Stimulated activated CD8-positive, alpha-beta memory T cell treated with anti-CD3 and anti-CD28 coated beads, Interleukin-7, amount 100 ng/mL, for 4 hours (primary cell): Measurements from ENCODE around the gene PKHD1.
"Not testable (repeated sequence)": the region's sequence is repeated elsewhere in the genome, so short reads cannot be mapped to it uniquely, and the experiment has no call there.

ENCODE experiments used
- DNase-seq, 2 donors: peaks; one replicate each; pipeline ENCODE4 v3.0.0-alpha.2; 2020; ENCODE audit warnings: low read depth in 2 of 2

Gene PKHD1

GRCh38 chr6:51929934-51930574, 157.4 kb downstream of the PKHD1 start:
- DNase-seq: no peak

DNA sequence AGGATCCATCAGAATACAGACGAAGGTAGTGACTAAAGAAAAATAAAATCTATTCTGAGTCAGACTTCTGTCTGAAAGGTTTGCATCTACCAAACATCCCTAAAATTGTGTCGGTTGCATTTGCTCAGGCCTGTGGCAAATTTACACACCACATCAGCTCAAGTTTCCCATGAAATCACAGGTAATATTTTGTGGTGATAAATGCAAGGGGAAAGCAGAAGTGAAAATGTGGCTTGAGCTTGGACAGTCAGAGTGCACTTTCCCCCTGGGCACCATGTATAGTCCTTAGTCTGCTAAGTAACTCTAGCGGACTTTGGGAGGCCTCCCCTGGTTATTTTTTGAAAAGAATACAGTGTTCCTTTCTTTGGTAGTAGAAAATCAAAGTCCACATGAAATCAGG, 159.1 kb downstream of the PKHD1 start:
- DNase-seq: no peak

DNA sequence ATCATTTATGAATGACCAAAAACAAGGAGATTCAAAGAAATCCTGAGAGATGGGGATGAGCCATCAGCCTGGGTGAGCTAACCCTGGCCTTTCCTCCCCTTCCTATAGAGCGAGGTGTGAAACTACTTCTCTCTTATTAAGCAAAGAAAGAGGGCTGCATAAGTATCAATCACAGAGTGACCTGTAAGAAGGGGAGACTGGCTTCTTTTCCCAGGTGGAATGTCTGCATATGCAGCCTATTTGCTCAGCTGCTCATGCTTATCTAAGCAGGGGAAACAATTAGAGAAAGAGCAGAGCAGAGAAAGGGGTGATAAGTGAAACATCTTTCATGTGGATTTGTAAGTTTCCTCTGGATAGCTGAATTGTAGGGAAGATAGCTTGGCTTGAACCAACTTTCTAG, 160.0 kb downstream of the PKHD1 start:
- no peak for DNase-seq

DNA sequence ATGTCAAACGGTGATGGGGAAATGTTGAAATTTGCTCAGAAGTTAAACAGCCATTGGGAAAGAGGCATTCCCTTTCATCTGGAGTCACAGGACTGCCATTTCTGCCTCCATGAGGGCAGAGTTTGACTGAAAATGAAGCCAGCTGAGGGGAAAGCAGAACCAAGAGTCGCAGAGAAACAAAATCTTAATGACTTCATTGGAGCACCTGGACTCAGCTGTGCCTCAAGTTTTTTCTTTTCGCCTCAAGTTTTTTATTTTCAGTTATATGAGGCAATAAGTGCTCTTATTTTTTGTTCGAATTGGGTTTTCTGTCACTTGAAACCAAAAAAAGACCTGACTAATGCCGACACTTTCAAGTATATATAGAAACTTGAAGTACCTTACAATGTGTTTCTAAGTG, 161.3 kb downstream of the PKHD1 start:
- DNase-seq: no peak

GRCh38 chr6:51922479-51922878, 164.9 kb downstream of the PKHD1 start:
- DNase-seq: not testable (repeated sequence)

GRCh38 chr6:51918347-51918746, 169.1 kb downstream of the PKHD1 start:
- not testable (repeated sequence) for DNase-seq

- no peak for DNase-seq
These were observed 172.3 kb downstream of the PKHD1 start for GRCh38 chr6:51915098-51915497.

- DNase-seq: no peak
These were observed 174.1 kb downstream of the PKHD1 start for GRCh38 chr6:51913265-51913664.

GRCh38 chr6:51910851-51911250, 176.6 kb downstream of the PKHD1 start:
- no peak for DNase-seq

DNA sequence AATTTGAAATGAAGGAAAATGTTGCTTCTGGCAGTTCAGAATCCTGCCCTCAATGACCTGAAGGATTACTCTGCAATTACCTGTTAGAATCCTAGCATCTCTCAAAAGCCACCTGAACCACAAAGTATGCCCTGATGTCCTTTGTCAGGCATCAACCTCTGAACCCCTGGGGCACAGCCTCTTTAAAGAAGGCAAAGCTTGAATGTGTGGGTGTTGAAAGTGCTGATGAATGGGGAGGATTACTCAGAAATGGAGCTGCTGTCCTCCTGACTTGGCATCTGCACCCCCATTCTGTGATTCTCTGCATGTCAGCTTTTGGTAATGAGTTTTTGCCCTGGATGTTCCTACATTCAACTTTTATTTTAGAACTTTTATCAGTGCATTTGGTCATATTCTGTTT, 179.2 kb downstream of the PKHD1 start:
- DNase-seq: no peak

GRCh38 chr6:51901766-51902764, 185.3 kb downstream of the PKHD1 start:
- no peak for DNase-seq

DNA sequence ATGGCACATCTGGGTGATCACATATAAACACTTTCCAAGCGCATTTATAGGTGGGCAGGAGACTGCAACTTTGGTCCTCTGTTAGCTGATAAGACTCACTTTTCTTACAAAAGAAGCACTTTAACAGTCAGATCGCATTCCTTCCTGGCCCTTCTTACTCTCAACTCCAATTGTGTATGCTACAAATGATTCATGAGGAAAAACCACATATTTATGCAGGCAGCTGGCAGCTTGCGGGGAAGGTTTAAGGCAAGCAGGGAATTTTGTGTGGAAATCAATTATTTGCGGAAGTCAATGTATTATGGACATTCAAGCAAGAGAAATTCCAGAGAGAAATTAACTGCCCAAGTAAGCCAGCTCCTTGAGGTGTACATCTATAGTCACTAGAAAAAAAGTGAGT, 194.0 kb downstream of the PKHD1 start:
- DNase-seq: no peak

DNA sequence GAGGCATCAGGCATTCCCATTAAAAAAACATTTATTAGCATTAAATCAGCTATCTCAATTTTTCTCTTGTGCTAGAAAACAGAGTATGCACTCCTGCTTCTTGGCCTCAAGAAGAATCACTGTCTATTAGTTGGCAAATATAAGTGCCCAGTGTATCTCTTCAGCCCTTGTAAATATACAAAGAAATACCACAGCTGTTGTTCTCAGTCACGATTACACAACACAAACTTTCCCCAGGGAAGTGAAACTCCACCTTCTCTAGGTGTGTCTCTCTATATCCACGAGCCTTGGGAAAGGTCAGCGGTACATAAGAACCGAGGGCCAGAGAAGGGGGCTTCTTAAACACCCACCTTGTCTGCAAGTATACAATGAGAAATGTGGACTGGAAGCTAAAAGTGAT, 194.7 kb downstream of the PKHD1 start:
- DNase-seq: no peak

- no peak for DNase-seq
These were observed 195.1 kb downstream of the PKHD1 start for GRCh38 chr6:51892339-51892738.

DNA sequence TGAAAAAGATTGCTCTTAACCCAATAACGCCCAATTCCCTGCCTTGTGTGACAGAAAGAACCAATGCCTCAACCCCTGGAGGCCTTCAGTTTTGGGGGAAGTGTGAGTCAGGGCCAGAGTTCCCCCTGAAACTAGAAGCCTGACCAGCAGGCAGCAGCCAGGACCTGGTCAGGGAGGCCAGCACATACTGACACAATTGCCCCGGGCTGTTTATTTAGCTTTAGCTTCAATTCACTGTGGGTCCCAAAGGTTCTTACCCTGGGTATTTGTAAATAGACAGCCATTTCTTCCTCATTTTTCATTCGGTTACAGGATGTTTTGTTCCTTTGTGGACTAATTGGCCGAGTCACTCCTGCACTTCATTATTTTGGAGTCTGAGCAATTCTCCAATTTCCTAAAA, 195.6 kb downstream of the PKHD1 start:
- no peak for DNase-seq

GRCh38 chr6:51887859-51888258, 199.6 kb downstream of the PKHD1 start:
- DNase-seq: no peak

- no peak for DNase-seq
These were observed 201.5 kb downstream of the PKHD1 start for GRCh38 chr6:51885957-51886356.

- no peak for DNase-seq
These were observed 218.6 kb downstream of the PKHD1 start for GRCh38 chr6:51868591-51869355.

DNA sequence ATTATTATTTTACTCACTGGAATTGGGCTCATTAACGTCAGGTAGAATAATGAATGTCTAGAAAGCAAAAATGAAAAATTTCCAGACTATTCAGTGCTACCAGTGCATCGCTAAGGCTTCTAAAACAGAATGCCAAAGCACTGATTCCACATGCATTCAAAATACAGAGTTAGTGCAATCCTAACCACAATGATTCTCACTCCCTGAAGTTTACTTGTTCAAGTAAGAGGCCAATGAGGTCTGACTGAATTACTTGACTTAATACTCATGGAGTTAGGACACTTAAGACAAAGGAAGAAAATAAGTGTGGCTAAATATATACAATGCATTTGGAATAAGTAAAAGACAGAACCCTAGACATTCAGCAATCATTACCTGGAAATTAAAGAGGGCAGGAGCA, 220.5 kb downstream of the PKHD1 start:
- no peak for DNase-seq

DNA sequence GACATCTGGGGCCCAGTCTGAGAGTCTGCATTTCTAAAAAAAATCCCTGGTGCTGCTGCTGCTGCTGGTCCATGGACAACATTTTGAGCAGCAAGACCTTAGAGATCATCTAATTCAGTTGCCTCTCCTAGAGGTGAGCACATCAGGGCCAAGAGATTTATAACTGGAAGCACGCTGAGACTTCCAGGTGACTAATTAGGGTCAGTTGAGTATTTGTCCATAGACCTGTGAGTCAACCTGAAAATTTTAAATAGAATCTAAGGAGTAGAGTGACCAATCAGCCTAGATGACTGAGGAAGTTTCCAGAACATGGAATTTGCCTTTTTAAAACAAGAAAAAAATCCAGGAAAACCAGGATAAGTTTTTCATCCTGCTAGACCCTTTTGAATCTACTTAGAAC, 221.4 kb downstream of the PKHD1 start:
- no peak for DNase-seq

DNA sequence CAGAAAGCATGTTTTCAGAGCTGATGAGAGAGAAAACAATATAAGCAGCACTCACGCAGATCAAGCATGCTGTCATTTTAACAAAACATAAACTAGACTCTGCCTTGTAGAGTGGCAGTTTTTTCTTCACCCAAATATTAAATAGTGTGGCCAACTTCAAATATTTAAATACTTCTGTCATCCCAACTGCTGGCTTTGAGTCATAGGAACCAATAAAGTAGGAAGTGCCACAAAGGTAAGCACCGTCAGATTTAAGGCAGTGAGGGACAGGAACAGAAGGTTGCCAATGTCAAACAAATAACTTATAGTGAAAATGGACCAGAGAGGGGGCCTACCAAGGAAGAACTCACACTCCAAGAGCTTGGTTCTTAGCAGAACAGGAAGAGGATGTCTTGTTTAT, 222.2 kb downstream of the PKHD1 start:
- no peak for DNase-seq

DNA sequence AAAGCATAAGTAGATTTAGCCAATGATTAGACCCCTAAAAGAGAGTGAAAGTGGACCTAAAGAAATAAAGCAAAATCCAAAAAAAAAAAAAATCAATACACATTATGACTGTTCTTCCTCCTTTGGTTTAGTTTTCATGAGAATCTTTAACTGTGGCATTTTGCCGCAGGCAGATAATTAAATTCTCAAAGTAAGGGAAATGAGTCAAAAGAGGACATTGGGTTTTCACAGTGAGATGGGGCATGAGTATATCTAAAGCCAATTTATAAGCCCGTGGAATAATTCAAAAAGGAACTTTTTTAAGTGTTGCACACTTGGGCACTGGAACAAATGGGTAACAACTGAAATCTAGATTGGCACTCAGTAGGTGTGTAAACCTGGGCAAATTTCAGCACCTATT, 230.3 kb downstream of the PKHD1 start:
- no peak for DNase-seq
